CD4-positive, alpha-beta T cell (primary cell): Measurements from ENCODE around the gene ATP8A1. TPM values are rescaled to one million over a fixed set of nuclear protein-coding genes. Genes with fewer than 3 reads are reported as not detected.

Source experiments
- ATAC-seq: fragments of 200-7000 bp; cut with Tn5 transposase; one replicate; pipeline ENCODE4 v1.10.0; 2022; ENCODE audit warnings: mild to moderate bottlenecking; ENCODE audit not compliant: poor library complexity
- CTCF ChIA-PET: fragments of 350-600 bp; sonication (Branson Sonifier 250); formaldehyde crosslinking; loops from one replicate; lab custom pipeline; 2021; ENCODE audit warnings: antibody characterized with exemption, inconsistent platforms; lab: Charles Lee
- POLR2A ChIA-PET: fragments of 350-600 bp; sonication (Branson Sonifier 250); formaldehyde crosslinking; loops from one replicate; lab custom pipeline; 2021; ENCODE audit warnings: antibody characterized with exemption, inconsistent platforms; lab: Charles Lee
- DNase-seq, 14 experiments: peaks; one replicate each; pipeline ENCODE4 v3.0.0-alpha.2; 2013 to 2020; ENCODE audit warnings: mixed read lengths in 2 of 14
- H3K27ac ChIP-seq, 2 donors: one replicate each; pipeline versions ENCODE4 v1.5.1 to v1.7.0; 2013; ENCODE audit warnings: low read length in 2 of 2, low read depth in 1 of 2, mild to moderate bottlenecking in 1 of 2
- H3K27me3 ChIP-seq, 2 experiments: 1 replicate in 1 of 2; 2 replicates in 1 of 2; pipeline versions ENCODE4 v1.6.1 to v1.7.0; 2013; ENCODE audit warnings: low read length in 2 of 2, control low read depth in 1 of 2, mild to moderate bottlenecking in 1 of 2, moderate library complexity in 1 of 2; ENCODE audit not compliant: insufficient read depth in 2 of 2, control insufficient read depth in 1 of 2
- H3K36me3 ChIP-seq: one replicate; pipeline ENCODE4 v1.6.1; 2013; ENCODE audit warnings: low read length, control low read depth; ENCODE audit not compliant: insufficient read depth
- H3K4me1 ChIP-seq: one replicate; pipeline ENCODE4 v1.6.1; 2013; ENCODE audit warnings: low read length, control low read depth; ENCODE audit not compliant: insufficient read depth
- H3K4me3 ChIP-seq: one replicate; pipeline ENCODE4 v1.5.1; 2013; ENCODE audit warnings: mild to moderate bottlenecking, low read length, moderate library complexity
- H3K9me3 ChIP-seq, 2 experiments: 1 replicate in 1 of 2; 2 replicates in 1 of 2; pipeline versions ENCODE4 v1.6.1 to v1.7.0; 2013; ENCODE audit warnings: low read length in 2 of 2, mild to moderate bottlenecking in 2 of 2, control low read depth in 1 of 2, moderate library complexity in 1 of 2; ENCODE audit not compliant: control insufficient read depth in 1 of 2, insufficient read depth in 1 of 2
- H3K27ac Mint-ChIP-seq: one replicate; pipeline ENCODE4 v1.8.0; 2020; ENCODE audit warnings: mixed read lengths
- H3K27me3 Mint-ChIP-seq: one replicate; pipeline ENCODE4 v1.8.0; 2021; ENCODE audit warnings: mixed read lengths
- H3K36me3 Mint-ChIP-seq: one replicate; pipeline ENCODE4 v1.8.0; 2021; ENCODE audit warnings: low read depth, mixed read lengths
- H3K4me1 Mint-ChIP-seq: one replicate; pipeline ENCODE4 v1.8.0; 2021; ENCODE audit warnings: low read depth, mixed read lengths
- H3K4me3 Mint-ChIP-seq: one replicate; pipeline ENCODE4 v1.8.0; 2020; ENCODE audit warnings: mild to moderate bottlenecking, mixed read lengths
- H3K9me3 Mint-ChIP-seq: one replicate; pipeline ENCODE4 v1.8.0; 2020; ENCODE audit warnings: mixed read lengths
- intact Hi-C, 2 experiments: fragments of 100-400 bp; cut with DNase I in 1 of 2; cut with micrococcal nuclease in 1 of 2; formaldehyde crosslinking; loops; one replicate each; pipeline versions ENCODE4 v1.15.1 to v1.9.0; 2023 to 2025; cut with DNase I, micrococcal nuclease
- total RNA-seq, 174 experiments: library from RNA in 2 of 174; stranded (reverse) in 2 of 174; gene quantifications; one replicate each; pipeline ENCODE4 v1.2.3 and lab custom pipeline; 2021 to 2026
- TF ChIP-seq, protein P1 (sequence below): fragments of 200-600 bp; IDR thresholded peaks from one replicate; pipeline ENCODE4 v1.8.0; 2022; ENCODE audit warnings: antibody characterized with exemption, mild to moderate bottlenecking

Gene ATP8A1
- total RNA-seq, 2 experiments from 2014 or later: 44.9 to 45.5 TPM

DNA sequence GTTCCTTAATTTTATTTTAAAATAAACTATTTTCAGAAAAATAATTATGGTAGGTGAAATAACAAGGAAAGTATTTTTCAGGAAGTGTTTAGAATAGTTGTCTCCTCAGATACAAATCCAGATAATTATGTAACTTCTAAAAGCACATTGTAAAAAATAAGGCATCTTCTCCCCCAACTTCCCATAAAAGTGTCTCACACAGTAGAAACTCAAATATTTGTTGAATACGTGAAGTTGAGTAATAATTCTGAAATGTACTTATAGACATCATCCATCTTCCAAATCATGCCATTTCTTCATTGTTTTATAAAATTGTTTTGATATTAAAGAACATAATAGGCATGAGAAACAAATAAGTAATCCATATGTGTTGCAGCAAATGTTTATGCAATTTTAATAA lies 241.6 kb downstream of the ATP8A1 start:
- intact Hi-C loops: no loop called here
- Histone ChIP-seq H3K4me3 (no peak overlapping the region), H3K4me1 (no peaks in the 10 kb centered on the region), H3K36me3 (peaks cover 35% of the 10 kb centered on the region), H3K27ac (no peak overlapping the region), H3K9me3 (no peaks in the 10 kb centered on the region), H3K27me3 (no peaks in the 10 kb centered on the region)
- H3K4me1 Mint-ChIP-seq: no peaks in the 10 kb centered on the region
- ChIA-PET POLR2A (no interaction called here), CTCF (no interaction called here)
- TF ChIP-seq, protein P1, sequence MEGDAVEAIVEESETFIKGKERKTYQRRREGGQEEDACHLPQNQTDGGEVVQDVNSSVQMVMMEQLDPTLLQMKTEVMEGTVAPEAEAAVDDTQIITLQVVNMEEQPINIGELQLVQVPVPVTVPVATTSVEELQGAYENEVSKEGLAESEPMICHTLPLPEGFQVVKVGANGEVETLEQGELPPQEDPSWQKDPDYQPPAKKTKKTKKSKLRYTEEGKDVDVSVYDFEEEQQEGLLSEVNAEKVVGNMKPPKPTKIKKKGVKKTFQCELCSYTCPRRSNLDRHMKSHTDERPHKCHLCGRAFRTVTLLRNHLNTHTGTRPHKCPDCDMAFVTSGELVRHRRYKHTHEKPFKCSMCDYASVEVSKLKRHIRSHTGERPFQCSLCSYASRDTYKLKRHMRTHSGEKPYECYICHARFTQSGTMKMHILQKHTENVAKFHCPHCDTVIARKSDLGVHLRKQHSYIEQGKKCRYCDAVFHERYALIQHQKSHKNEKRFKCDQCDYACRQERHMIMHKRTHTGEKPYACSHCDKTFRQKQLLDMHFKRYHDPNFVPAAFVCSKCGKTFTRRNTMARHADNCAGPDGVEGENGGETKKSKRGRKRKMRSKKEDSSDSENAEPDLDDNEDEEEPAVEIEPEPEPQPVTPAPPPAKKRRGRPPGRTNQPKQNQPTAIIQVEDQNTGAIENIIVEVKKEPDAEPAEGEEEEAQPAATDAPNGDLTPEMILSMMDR: no peak
- no peaks in the 10 kb centered on the region for H3K27me3 Mint-ChIP-seq
- no peak overlapping the region for H3K4me3 Mint-ChIP-seq
- ATAC-seq: no peak
- no peaks in the 10 kb centered on the region for H3K9me3 Mint-ChIP-seq
- peaks cover 90% of the 10 kb centered on the region for H3K36me3 Mint-ChIP-seq
- no peak for DNase-seq
- H3K27ac Mint-ChIP-seq: no peak overlapping the region

DNA sequence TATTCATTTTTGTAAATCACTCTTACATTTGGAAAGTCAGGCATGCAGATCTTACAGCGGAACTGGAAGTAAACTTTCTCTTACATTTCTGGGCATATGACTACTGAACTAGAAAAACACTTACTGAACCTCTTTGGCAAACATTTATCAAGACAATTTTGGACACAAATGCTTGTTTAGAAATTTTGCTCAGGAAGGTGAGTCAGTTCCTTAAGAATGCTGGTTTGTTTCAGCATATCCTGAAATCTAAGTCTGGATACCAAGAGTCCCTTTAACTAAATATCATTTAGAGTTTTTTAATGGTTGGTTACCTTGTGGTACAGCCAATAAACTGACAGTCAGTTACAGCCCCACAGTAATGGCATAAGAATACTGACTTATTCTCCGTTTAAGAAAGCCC lies 244.7 kb downstream of the ATP8A1 start:
- DNase-seq: no peak
- POLR2A ChIA-PET: no interaction called here
- TF ChIP-seq, protein P1: no peak
- Histone ChIP-seq H3K27me3 (no peaks in the 10 kb centered on the region), H3K36me3 (peaks cover 23% of the 10 kb centered on the region), H3K27ac (no peak overlapping the region), H3K9me3 (no peaks in the 10 kb centered on the region), H3K4me3 (no peak overlapping the region), H3K4me1 (no peaks in the 10 kb centered on the region)
- H3K27ac Mint-ChIP-seq: no peak overlapping the region
- no peaks in the 10 kb centered on the region for H3K27me3 Mint-ChIP-seq
- intact Hi-C loops: no loop called here
- no peak overlapping the region for H3K4me3 Mint-ChIP-seq
- H3K36me3 Mint-ChIP-seq: peaks cover 62% of the 10 kb centered on the region
- H3K9me3 Mint-ChIP-seq: no peaks in the 10 kb centered on the region
- no peaks in the 10 kb centered on the region for H3K4me1 Mint-ChIP-seq
- CTCF ChIA-PET: no interaction called here
- no peak for ATAC-seq

DNA sequence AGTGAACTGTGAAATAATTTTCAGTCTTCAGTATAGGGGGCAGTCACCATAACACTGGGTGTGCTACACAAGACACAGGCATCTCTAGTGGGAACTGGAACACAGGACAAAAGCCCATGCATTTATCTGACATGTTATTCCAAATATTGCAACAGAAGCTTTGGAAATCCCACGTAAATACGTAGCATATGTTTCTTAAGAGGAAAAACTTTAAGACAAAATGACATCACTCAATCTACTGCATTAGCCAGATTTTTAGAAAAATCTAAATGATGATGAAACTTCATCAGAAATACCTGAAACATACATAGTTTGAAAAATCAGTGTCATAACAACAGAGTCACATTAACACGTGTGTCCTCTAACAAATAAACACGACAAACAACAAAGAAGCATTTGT lies 245.1 kb downstream of the ATP8A1 start:
- Histone ChIP-seq H3K27ac (no peak overlapping the region), H3K4me1 (no peaks in the 10 kb centered on the region), H3K9me3 (no peaks in the 10 kb centered on the region), H3K27me3 (no peaks in the 10 kb centered on the region), H3K36me3 (peaks cover 23% of the 10 kb centered on the region), H3K4me3 (no peak overlapping the region)
- H3K36me3 Mint-ChIP-seq: peaks cover 57% of the 10 kb centered on the region
- H3K27me3 Mint-ChIP-seq: no peaks in the 10 kb centered on the region
- ATAC-seq: no peak
- POLR2A ChIA-PET: no interaction called here
- H3K4me1 Mint-ChIP-seq: no peaks in the 10 kb centered on the region
- no peak overlapping the region for H3K4me3 Mint-ChIP-seq
- no peaks in the 10 kb centered on the region for H3K9me3 Mint-ChIP-seq
- CTCF ChIA-PET: no interaction called here
- H3K27ac Mint-ChIP-seq: no peak overlapping the region
- TF ChIP-seq, protein P1: no peak
- intact Hi-C loops: no loop called here
- no peak for DNase-seq
